Activated T-cell treated with anti-CD3 and anti-CD28 coated beads, Interleukin-2, amount 50 U/mL, for 4 hours (primary cell): ENCODE data around the gene COIL. TPM values are rescaled to one million over a fixed set of nuclear protein-coding genes. Genes with fewer than 3 reads are reported as not detected.

Source experiments
- ATAC-seq, 2 donors: fragments of 200-7000 bp; cut with Tn5 transposase; one replicate each; pipeline ENCODE4 v1.10.0; 2021
- DNase-seq: peaks from one replicate; pipeline ENCODE4 v3.0.0-alpha.2; 2020
- H3K27me3 Mint-ChIP-seq: one replicate; pipeline ENCODE4 v1.8.0; 2021; ENCODE audit warnings: low read depth, mixed read lengths
- H3K36me3 Mint-ChIP-seq: one replicate; pipeline ENCODE4 v1.8.0; 2022; ENCODE audit warnings: mixed read lengths; ENCODE audit not compliant: insufficient read depth
- H3K4me1 Mint-ChIP-seq: one replicate; pipeline ENCODE4 v1.8.0; 2021; ENCODE audit warnings: low read depth, mixed read lengths
- H3K4me3 Mint-ChIP-seq: one replicate; pipeline ENCODE4 v1.8.0; 2021; ENCODE audit warnings: mild to moderate bottlenecking, moderate library complexity, mixed read lengths
- H3K9me3 Mint-ChIP-seq: one replicate; pipeline ENCODE4 v1.8.0; 2021; ENCODE audit warnings: mixed read lengths
- total RNA-seq, 3 donors: library from RNA; stranded (reverse); gene quantifications; one replicate each; pipeline ENCODE4 v1.2.1, GENCODE V29; 2021

Gene COIL
- total RNA-seq, 3 donors from 2014 or later = 22.9 to 23.8 (median 23.0) TPM

- peaks cover 61% of the 10 kb centered on the region for H3K4me1 Mint-ChIP-seq
- H3K4me3 Mint-ChIP-seq = peak overlapping the region; percentile 97
- peaks cover 10% of the 10 kb centered on the region for H3K9me3 Mint-ChIP-seq
- ATAC-seq (peak; percentile 36 to 46), DNase-seq (no peak)
- H3K27me3 Mint-ChIP-seq = no peaks in the 10 kb centered on the region
- peaks cover 11% of the 10 kb centered on the region for H3K36me3 Mint-ChIP-seq
Observed at GRCh38 chr17:56913353-56913866, 47.4 kb downstream of the COIL start.

GRCh38 chr17:56913000-56913311 lies 47.9 kb downstream of the COIL start:
- Mint-ChIP-seq H3K9me3 (peaks cover 9% of the 10 kb centered on the region), H3K27me3 (no peaks in the 10 kb centered on the region), H3K36me3 (peaks cover 16% of the 10 kb centered on the region), H3K4me1 (peaks cover 65% of the 10 kb centered on the region), H3K4me3 (peak overlapping the region; percentile 97)
- DNase-seq = no peak
- no peak for ATAC-seq

GRCh38 chr17:56912105-56912999 lies 48.5 kb downstream of the COIL start:
- Mint-ChIP-seq H3K9me3 (peaks cover 4% of the 10 kb centered on the region), H3K4me3 (peak overlapping the region; percentile 97), H3K4me1 (peaks cover 65% of the 10 kb centered on the region), H3K36me3 (peaks cover 20% of the 10 kb centered on the region), H3K27me3 (no peaks in the 10 kb centered on the region)
- ATAC-seq (no peak), DNase-seq (no peak)

DNA sequence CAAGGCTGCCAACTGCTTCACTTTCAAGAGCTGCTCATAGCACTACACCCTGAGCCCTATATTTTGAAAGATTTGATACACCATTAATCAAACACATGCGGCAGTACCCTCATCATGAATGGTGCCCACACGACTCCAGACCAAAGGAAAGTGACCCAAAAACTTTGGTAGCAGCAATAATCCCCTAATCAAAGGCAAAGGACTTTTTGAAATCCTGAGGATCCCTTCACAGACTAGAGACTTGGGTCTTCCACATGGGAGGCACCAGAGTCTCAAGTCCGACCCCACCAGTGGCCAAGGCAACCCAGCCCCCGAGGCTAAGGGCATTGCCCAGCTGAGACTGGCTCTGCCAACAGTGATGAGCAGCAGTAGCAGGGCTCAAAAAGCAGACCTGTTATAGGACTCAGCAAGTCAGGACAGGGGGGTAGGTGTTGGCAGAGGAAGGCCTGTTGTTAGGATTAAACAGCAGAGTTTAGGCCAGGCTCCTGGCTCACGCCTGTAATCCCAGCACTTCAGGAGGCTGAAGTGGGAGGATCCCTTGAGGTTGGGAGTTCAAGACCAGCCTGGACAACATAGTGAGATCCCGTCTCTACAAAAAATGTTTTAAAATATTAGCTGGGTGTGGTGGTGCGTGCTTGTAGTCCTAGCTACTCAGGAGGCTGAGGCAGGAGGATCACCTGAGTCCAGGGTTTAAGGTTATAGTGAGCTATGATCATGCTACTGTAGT lies 50.2 kb downstream of the COIL start:
- Mint-ChIP-seq H3K4me1 (peaks cover 60% of the 10 kb centered on the region), H3K36me3 (peaks cover 31% of the 10 kb centered on the region), H3K9me3 (no peaks in the 10 kb centered on the region), H3K27me3 (no peaks in the 10 kb centered on the region), H3K4me3 (peak overlapping the region; percentile 97)
- DNase-seq (no peak), ATAC-seq (no peak)

- DNase-seq = no peak
- ATAC-seq = no peak
- H3K4me3 Mint-ChIP-seq = peak overlapping the region; percentile 97
- H3K9me3 Mint-ChIP-seq = no peaks in the 10 kb centered on the region
- peaks cover 31% of the 10 kb centered on the region for H3K36me3 Mint-ChIP-seq
- no peaks in the 10 kb centered on the region for H3K27me3 Mint-ChIP-seq
- H3K4me1 Mint-ChIP-seq = peaks cover 53% of the 10 kb centered on the region
Observed at GRCh38 chr17:56909742-56910508, 50.9 kb downstream of the COIL start.

GRCh38 chr17:56908001-56908542 lies 52.8 kb downstream of the COIL start:
- H3K4me1 Mint-ChIP-seq = peaks cover 52% of the 10 kb centered on the region
- peak overlapping the region; percentile 46 for H3K4me3 Mint-ChIP-seq
- H3K9me3 Mint-ChIP-seq = no peaks in the 10 kb centered on the region
- H3K36me3 Mint-ChIP-seq = peaks cover 45% of the 10 kb centered on the region
- no peak for DNase-seq
- H3K27me3 Mint-ChIP-seq = no peaks in the 10 kb centered on the region
- ATAC-seq = peak; percentile 59 to 61

DNA sequence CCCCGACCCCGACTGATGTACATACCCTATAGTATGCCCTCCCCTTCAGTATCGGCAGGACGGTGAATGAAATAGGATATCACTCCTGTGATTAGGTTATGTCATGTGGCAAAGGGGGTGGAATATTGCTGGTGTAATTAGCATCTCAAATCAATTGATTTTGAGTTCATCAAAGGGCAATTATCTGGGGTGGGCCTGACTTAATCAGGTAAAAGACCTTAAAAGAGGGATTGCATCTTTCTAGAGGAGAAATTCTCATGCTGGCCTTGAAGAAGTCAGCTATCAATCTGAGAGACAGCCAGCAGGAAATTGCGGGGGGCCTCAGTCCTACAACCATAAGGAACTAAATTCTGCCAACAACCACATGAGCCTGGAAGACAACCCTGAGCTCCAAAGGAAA lies 57.3 kb downstream of the COIL start:
- no peak for ATAC-seq
- Mint-ChIP-seq H3K4me1 (peaks cover 23% of the 10 kb centered on the region), H3K4me3 (no peak overlapping the region)

GRCh38 chr17:56902348-56902747 lies 58.5 kb downstream of the COIL start:
- H3K27me3 Mint-ChIP-seq = no peaks in the 10 kb centered on the region
- peaks cover 15% of the 10 kb centered on the region for H3K4me1 Mint-ChIP-seq

More for the DNA sequence above, 57.3 kb downstream of the COIL start:
- DNase-seq = no peak
- peaks cover 60% of the 10 kb centered on the region for H3K36me3 Mint-ChIP-seq
- no peaks in the 10 kb centered on the region for H3K27me3 Mint-ChIP-seq
- no peaks in the 10 kb centered on the region for H3K9me3 Mint-ChIP-seq

DNA sequence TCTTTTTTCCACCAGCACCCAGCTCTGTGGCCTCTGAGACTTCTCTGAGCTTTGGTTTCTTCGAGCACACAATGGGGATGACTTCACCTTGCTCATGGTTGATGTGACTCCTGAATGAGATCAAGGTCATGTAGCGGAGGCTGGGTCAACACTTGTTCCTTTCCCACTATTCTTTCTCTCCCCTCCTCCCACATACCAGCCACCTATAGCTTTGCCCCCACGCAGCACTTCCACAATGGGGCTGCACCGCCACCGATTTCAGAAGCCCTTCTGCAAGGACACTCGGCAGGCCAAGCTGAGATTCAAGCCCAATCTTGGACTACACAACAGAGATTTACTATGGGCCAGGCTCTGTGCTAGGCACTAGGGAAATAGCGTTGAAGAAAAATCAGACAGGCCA lies 61.4 kb downstream of the COIL start:
- H3K4me3 Mint-ChIP-seq = no peak overlapping the region
- DNase-seq (no peak), ATAC-seq (no peak)
- H3K36me3 Mint-ChIP-seq = peaks cover 61% of the 10 kb centered on the region
- peaks cover 5% of the 10 kb centered on the region for H3K4me1 Mint-ChIP-seq
- no peaks in the 10 kb centered on the region for H3K27me3 Mint-ChIP-seq
- H3K9me3 Mint-ChIP-seq = no peaks in the 10 kb centered on the region

More at GRCh38 chr17:56902348-56902747, 58.5 kb downstream of the COIL start:
- DNase-seq (no peak), ATAC-seq (no peak)
- Mint-ChIP-seq H3K4me3 (no peak overlapping the region), H3K36me3 (peaks cover 61% of the 10 kb centered on the region), H3K9me3 (no peaks in the 10 kb centered on the region)

DNA sequence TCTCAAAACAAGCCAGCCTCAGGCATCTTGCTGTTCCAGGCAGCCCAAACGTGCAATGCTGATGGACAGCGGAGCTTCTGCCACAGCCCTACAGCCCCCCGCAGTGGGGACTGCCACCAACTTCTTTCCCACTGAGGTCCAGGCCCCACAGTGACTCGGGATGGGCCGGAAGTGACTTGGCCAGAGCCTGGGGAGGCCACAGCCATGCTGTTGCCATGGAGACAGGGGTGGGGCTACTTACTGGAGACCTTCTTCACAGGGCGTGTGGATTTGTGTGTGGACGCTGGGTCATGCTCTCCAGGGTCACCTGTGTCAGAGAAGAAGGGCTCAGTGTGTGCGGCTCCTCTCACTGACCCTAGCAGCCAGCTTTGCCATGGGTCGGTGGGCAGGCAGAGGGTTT lies 62.0 kb downstream of the COIL start:
- H3K4me3 Mint-ChIP-seq = no peak overlapping the region
- H3K27me3 Mint-ChIP-seq = no peaks in the 10 kb centered on the region
- H3K9me3 Mint-ChIP-seq = no peaks in the 10 kb centered on the region
- DNase-seq (no peak), ATAC-seq (no peak)
- peaks cover 1% of the 10 kb centered on the region for H3K4me1 Mint-ChIP-seq
- peaks cover 58% of the 10 kb centered on the region for H3K36me3 Mint-ChIP-seq

DNA sequence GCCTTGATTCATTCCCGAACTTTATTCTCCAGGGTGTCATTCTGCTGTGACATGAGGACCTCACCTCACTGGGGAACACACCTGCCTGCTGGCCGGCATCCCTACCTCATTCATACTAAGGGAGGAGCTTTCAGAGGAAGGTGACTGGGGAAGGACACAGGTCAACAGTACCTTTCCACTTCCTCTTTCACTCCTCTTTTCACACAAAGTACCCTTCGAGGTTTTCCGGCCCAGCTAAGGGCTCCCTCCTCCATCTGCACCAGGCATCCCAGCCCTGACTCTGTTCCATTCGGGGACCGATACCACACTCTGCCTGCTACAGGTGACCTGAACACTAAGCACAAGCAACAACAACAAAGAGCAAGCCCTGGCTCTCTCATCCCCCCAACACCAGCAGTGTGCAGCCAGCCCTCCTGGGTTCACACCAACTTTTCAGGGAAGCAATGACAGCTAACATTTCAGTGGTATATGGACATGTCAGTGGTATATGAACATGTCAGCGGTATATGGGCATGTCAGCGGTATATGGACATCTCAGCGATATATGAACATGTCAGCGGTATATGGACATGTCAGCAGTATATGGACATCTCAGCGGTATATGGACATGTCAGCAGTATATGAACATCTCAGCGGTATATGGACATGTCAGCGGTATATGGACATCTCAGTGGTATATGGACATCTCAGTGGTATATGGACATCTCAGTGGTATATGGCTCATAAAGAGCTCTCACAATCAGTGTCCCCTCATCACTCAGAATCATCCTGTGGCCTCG lies 63.0 kb downstream of the COIL start:
- Mint-ChIP-seq H3K36me3 (peaks cover 62% of the 10 kb centered on the region), H3K27me3 (no peaks in the 10 kb centered on the region), H3K9me3 (no peaks in the 10 kb centered on the region), H3K4me1 (peaks cover 1% of the 10 kb centered on the region), H3K4me3 (no peak overlapping the region)
- ATAC-seq (no peak), DNase-seq (no peak)

GRCh38 chr17:56896968-56897359 lies 63.9 kb downstream of the COIL start:
- peaks cover 65% of the 10 kb centered on the region for H3K36me3 Mint-ChIP-seq
- H3K9me3 Mint-ChIP-seq = no peaks in the 10 kb centered on the region
- no peak for DNase-seq
- H3K4me1 Mint-ChIP-seq = peaks cover 4% of the 10 kb centered on the region
- ATAC-seq = no peak
- H3K27me3 Mint-ChIP-seq = no peaks in the 10 kb centered on the region
- H3K4me3 Mint-ChIP-seq = no peak overlapping the region

- H3K4me1 Mint-ChIP-seq = peaks cover 4% of the 10 kb centered on the region
- no peaks in the 10 kb centered on the region for H3K27me3 Mint-ChIP-seq
- no peak overlapping the region for H3K4me3 Mint-ChIP-seq
- DNase-seq = no peak
- no peaks in the 10 kb centered on the region for H3K9me3 Mint-ChIP-seq
- H3K36me3 Mint-ChIP-seq = peaks cover 60% of the 10 kb centered on the region
- no peak for ATAC-seq
Observed at GRCh38 chr17:56896217-56896967, 64.5 kb downstream of the COIL start.
